ENCODE results near the gene KNOP1. TPM values are rescaled to one million over a fixed set of nuclear protein-coding genes. Genes with fewer than 3 reads are reported as not detected.
A peak's percentile ranks its signal among the peaks of the same experiment; 100 is the strongest.
"Not testable (repeated sequence)": the region's sequence is repeated elsewhere in the genome, so short reads cannot be mapped to it uniquely, and the experiment has no call there.

KNOP1 gene
- total RNA-seq, 2 donors from 2014 or later: 4.1 to 5.4 TPM

DNA sequence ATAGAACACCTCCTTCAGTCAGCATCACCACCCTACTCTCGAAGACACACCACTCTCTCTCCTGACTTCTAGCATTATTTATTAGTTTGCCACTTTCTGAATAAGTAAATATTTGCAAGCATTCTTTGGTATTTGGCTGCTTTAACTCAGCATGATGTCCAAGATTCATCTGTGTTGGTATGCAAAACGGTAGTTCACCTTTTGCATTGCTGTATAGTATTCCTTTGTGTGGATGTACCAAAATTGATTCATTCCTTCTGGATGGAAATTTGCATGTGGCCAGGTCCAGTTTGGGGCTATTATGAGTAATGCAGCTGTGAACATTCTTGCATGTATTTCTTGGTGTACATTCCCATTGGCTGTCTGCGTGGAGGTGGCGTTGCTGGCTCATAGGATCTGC lies 32.9 kb downstream of the KNOP1 start:
- H3K4me3 ChIP-seq: no peak overlapping the region
- no peaks in the 10 kb centered on the region for H3K27me3 ChIP-seq
- DNase-seq (ENCODE audit: low spot score): no peak
- peaks cover 54% of the 10 kb centered on the region for H3K36me3 ChIP-seq
- H3K27ac ChIP-seq: no peak overlapping the region
- peaks cover 0 to 7% of the 10 kb centered on the region in 2 donors for H3K9me3 ChIP-seq
- TF ChIP-seq, protein P1, sequence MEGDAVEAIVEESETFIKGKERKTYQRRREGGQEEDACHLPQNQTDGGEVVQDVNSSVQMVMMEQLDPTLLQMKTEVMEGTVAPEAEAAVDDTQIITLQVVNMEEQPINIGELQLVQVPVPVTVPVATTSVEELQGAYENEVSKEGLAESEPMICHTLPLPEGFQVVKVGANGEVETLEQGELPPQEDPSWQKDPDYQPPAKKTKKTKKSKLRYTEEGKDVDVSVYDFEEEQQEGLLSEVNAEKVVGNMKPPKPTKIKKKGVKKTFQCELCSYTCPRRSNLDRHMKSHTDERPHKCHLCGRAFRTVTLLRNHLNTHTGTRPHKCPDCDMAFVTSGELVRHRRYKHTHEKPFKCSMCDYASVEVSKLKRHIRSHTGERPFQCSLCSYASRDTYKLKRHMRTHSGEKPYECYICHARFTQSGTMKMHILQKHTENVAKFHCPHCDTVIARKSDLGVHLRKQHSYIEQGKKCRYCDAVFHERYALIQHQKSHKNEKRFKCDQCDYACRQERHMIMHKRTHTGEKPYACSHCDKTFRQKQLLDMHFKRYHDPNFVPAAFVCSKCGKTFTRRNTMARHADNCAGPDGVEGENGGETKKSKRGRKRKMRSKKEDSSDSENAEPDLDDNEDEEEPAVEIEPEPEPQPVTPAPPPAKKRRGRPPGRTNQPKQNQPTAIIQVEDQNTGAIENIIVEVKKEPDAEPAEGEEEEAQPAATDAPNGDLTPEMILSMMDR (IDR thresholded peaks at IDR 0.05): no peak
- peaks cover 0 to 12% of the 10 kb centered on the region in 2 donors for H3K4me1 ChIP-seq

DNA sequence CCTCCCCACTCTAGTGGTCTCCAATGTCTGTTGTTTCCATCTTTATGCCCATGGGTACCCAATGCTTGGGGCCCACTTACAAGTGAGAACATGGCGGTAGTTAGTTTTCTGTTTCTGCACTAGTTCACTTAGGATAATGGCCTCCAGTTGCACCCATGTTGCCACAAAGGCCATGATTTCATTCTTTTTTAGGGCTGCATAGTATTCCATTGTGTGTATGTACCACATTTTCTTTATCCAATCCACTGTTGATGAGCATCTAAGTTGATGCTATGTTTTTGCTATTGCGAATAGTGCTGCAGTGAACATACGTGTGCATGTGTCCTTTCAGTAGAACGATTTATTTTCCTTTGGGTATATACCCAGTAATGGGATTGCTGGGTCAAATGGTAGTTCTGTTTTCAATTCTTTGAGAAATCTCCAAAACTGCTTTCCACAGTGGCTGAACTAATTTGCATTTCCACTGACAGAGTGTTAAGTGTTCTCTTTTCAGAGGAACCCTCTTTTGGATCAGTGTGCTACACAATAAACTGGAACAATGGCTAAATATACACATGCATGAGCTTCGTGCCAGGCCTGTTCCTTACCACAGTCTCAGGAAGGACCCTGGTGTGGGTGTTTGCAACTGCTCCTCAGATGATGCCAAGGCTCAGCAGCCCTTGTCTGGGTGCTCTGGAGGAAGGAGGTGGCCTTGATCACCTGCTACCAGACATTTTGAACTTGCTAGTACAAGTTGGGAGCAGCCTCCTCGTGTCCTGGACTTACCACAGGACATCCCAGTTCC lies 34.4 kb downstream of the KNOP1 start:
- Histone ChIP-seq H3K4me1 (peaks cover 0 to 7% of the 10 kb centered on the region in 2 donors), H3K4me3 (no peak overlapping the region), H3K36me3 (peaks cover 54% of the 10 kb centered on the region), H3K27ac (no peak overlapping the region), H3K9me3 (peaks cover 0 to 7% of the 10 kb centered on the region in 2 donors), H3K27me3 (no peaks in the 10 kb centered on the region)
- DNase-seq (ENCODE audit: low spot score): no peak
- TF ChIP-seq, protein P1 (IDR thresholded peaks at IDR 0.05): no peak

DNA sequence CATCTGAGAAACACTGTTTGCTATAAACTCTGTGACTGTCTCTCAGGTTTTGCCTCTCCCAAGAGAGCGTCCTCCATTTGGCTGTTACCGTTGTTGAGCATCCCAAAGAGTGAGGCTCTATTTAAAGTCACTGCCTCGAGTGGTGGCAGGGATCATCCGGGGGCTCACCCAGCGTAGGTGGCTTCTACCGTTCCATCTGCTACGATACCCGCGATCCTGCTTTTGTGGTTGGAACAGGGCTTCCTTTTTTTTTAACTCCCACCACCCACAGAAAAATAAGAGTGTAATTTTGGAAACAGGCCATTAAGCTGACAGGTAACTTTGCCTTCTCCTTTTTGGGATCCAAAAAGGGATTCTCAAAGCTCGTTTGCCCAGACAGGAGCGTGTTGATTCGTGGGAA lies 36.4 kb downstream of the KNOP1 start:
- no peaks in the 10 kb centered on the region for H3K27me3 ChIP-seq
- no peak for DNase-seq (ENCODE audit: low spot score)
- no peak overlapping the region for H3K4me3 ChIP-seq
- H3K9me3 ChIP-seq: peaks cover 0 to 7% of the 10 kb centered on the region in 2 donors
- TF ChIP-seq, protein P1 (IDR thresholded peaks at IDR 0.05): no peak
- H3K36me3 ChIP-seq: peaks cover 44% of the 10 kb centered on the region
- peaks cover 0 to 7% of the 10 kb centered on the region in 2 donors for H3K4me1 ChIP-seq
- no peak overlapping the region for H3K27ac ChIP-seq

DNA sequence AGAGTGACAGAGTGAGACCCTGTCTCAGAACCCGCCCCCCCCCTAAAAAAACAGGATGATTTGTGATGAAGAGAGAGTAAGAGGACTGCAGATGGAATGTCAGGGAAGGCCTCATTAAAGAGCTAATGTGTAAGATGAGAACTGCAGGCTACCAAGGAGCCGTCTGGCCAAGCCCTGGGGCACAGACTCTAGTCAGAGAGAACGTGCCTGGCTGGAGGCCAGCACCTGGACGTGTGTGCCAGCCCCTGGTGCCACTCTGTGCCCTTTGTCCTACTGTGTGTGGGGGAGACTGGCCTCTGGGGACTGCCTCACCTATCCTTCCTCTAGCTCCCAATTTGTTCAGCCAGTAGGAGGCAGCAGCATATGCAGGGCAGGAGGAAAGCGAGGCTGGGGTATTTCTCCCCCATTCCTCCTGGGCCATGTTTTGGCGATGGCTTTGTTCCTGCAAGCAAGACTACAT lies 37.1 kb downstream of the KNOP1 start:
- peaks cover 0 to 7% of the 10 kb centered on the region in 2 donors for H3K4me1 ChIP-seq
- peaks cover 40% of the 10 kb centered on the region for H3K36me3 ChIP-seq
- peaks cover 0 to 7% of the 10 kb centered on the region in 2 donors for H3K9me3 ChIP-seq
- no peak overlapping the region for H3K27ac ChIP-seq
- TF ChIP-seq, protein P1 (IDR thresholded peaks at IDR 0.05): no peak
- no peak for DNase-seq (ENCODE audit: low spot score)
- no peaks in the 10 kb centered on the region for H3K27me3 ChIP-seq
- no peak overlapping the region for H3K4me3 ChIP-seq

DNA sequence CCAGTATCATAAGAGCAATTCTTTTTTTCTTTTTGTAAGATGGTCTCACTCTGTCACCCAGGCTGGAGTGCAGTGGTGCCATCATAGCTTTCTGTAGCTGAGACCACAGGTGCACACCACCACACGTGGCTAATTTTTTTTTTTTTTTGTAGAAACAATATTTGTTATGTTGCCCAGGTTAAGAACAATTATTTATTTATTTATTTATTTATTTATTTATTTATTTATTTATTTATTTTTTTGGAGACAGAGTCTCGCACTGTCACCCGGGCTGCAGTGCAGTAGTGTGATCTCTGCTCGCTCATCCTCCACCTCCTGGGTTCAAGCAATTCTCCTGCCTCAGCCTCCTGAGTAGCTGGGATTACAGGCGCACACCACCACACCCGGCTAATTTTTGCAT lies 38.7 kb downstream of the KNOP1 start:
- DNase-seq (ENCODE audit: low spot score); H3K4me3 ChIP-seq; H3K4me1 ChIP-seq; H3K27me3 ChIP-seq; H3K27ac ChIP-seq; H3K9me3 ChIP-seq: not testable (repeated sequence)
- peaks cover 33% of the 10 kb centered on the region for H3K36me3 ChIP-seq

DNA sequence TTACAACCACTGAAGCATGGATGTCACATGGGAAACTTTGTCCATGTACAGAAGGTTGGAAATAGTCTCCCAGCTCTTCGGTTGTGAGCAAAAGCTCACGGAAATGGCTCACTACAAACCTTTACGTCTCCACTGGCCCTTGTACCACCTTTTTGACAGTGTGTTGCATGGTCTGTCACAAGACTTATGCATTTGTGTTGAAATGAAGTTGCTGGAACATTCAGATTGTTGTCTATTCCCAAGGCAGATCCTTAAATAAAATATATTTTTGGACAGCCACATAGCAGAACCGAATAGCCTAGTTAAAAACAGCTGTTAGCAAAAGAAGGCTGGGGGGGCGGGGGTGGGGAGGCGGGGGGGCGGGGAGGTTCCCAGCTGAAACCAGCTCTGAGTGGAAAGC lies 39.2 kb downstream of the KNOP1 start:
- Histone ChIP-seq H3K27me3 (no peaks in the 10 kb centered on the region), H3K9me3 (no peaks in the 10 kb centered on the region), H3K4me1 (peaks cover 0 to 7% of the 10 kb centered on the region in 2 donors), H3K4me3 (no peak overlapping the region), H3K36me3 (peaks cover 29% of the 10 kb centered on the region), H3K27ac (peak overlapping the region in 1 of 2 donors; percentile 16)
- no peak for DNase-seq (ENCODE audit: low spot score)
- TF ChIP-seq, protein P1 (IDR thresholded peaks at IDR 0.05): no peak
